SKM-1 treated with dmso at 0.1 percent for 144 hours (cell line): ENCODE measurements around the gene CHAD.
A peak's percentile ranks its signal among the peaks of the same experiment; 100 is the strongest.

Experiments used
- DNase-seq: peaks from one replicate; lab custom pipeline; 2025; ENCODE audit not compliant: unreplicated experiment; lab: John Stamatoyannopoulos, UW

Gene CHAD, protein sequence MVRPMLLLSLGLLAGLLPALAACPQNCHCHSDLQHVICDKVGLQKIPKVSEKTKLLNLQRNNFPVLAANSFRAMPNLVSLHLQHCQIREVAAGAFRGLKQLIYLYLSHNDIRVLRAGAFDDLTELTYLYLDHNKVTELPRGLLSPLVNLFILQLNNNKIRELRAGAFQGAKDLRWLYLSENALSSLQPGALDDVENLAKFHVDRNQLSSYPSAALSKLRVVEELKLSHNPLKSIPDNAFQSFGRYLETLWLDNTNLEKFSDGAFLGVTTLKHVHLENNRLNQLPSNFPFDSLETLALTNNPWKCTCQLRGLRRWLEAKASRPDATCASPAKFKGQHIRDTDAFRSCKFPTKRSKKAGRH

DNA sequence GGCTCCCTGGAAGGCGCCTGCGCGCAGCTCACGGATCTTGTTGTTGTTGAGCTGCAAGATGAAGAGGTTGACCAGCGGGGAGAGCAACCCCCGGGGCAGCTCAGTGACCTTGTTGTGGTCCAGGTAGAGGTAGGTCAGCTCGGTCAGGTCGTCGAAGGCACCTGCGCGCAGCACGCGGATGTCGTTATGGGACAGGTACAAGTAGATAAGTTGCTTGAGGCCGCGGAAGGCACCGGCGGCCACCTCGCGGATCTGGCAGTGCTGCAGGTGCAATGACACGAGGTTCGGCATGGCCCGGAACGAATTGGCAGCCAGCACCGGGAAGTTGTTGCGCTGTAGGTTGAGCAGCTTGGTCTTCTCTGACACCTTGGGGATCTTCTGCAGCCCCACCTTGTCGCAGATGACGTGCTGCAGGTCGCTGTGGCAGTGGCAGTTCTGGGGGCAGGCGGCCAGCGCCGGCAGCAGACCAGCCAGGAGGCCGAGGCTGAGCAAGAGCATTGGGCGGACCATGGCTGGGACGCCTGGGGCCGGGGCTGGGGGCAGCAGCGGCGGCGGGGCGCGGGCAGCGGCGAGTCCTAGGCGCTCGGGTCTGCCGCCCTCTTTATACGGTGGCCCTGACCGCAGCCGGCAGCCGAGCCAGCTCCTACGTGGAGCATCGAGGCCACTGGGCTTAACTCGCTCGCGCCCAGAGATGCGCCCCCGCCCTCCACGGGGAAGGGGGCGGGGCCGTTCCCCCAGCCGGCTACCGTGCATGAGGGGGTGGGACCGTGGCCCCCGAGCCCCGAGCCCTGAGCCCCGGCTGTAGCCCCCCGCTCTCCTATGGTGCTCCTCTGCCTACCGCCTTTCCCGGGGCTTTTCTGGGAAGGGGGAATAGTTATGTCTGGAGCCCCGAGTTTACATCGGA lies at the start of gene CHAD:
TSS of gene CHAD (minus strand) at position 577 of the 904 bp plus-strand sequence. CDS start at position 510, 67 bp downstream.
- no peak for DNase-seq

DNA sequence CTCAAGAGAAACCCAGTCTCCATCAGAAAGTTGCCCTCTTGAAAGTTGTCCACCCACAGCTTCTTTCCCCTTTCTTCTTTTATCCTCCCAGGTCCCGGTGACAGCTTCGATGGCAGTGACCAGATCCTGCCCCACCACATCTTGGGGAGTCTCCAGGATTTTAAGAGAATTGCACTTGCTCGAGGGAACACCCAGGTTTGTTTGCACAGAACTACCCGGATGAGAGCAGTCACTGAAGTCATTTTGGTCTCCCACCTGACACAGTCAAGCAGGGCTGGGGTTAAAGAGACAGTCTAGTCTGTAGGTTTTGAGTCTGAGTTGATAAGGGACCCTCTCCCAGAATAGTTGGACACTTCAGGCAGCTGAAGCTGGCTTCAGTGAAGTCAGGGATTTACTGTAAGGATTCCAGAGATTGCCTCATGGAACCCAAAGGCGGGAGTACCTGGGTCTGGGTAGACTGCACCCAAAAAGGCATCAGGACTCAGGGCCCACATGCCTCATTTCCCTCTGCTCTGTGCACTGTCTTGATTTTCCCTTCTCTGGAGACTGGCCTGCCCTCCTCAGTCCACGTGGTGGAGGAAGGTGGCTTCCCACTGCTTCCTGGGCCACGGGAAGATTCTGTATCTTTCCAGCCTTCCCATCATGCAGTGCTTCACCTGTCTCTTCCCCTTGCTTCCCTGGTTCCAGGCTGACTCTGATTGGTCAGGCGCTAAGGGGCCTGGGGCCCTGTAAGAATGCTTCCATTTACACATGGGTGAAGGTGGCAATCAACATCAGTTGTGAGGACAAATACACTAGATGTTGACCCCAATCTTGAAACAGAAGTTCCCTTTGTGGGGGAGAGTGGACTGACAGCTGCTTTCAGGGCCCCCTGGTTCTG lies 49.1 kb upstream of the CHAD start:
- DNase-seq = no peak

DNA sequence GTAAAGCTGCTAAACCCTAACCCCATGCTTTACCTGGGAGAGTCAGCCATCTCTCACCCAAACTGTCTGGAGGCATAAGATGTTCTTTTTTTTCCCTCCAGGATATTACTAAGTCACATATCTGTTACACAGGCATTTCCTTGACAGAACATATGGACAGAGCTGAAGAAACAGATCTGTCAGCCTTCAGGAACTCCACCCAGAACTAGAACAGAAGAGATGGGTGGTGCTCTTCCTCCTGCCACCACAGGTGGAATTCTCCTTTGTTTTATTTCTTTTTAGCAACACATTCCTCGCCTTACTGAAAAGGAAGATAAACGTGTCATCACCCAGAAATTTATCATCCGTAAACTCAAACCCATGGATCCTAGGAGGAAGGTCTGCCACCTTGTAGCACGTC lies 48.3 kb upstream of the CHAD start:
- no peak for DNase-seq

DNA sequence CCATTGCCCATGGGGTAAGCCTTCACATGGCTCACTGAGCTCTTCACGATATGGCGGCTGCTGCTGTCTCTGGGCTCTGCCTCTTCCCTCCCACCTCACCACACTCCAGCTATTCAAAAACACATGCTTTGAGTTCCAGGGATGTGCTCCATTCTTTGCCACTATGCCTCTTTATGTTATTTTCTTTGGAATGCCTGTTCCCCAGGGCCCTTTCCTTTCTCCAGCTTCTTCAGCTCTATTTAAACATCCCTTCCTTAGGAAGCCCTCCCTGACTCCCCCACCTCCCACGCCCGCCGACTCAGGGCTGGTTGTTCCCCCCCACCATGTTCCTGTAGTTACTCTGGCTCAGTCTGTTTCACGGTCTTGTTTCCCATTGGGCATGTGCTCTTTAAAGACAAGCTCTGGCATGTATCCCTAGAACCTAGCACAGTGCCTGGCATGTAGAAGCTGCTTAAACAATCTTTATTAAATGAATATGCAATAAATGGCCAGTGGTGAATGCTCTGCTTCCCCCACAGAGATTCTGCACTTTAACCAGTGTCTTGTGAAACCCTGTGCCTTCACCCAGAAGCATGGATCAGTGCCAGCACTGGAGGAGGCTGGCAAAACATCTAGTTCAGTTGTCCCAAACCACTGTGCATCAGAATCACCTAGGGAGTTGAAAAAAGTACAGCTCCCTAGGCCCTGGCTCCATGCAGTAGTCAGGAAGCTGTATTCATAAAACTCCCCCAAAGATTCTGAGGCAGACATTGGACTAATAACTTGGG lies 46.4 kb upstream of the CHAD start:
- DNase-seq = no peak

DNA sequence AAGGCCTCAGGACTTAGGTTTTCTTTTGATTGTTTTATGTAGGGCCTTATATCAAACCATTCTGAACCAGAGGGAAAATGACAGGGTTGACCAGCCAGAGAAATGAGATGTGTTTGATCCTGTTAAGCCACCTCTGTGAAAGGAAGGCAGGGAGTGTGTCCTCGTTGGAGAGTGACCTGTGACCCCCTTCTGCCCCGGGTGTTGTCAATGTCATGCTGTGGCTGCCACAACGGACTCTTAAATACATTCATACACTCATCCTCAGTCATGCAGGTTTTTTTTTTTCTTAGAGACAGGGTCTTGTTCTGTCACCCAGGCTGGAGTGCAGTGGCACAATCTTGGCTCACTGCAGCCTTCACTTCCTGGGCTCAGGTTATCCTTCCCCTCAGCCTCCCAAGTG lies 45.7 kb upstream of the CHAD start:
- DNase-seq = no peak

DNA sequence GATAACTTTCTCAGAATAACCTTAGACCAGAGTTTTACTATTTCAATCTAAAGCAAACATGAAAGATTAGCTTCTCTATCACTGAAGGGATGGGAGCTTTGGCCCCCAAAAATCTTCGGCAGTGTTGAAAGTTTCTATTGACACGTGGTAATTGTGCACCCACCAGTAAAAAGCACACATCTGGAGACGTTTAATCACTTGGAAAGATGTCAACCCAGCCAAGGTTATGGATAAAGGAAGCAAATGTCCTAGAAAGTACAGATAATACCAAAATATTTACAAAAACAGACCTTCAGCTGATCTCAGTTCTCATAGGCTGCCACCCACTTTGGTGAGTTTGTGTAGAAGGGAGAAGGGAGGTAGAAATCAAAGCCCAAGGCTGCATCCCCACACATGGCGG lies 44.8 kb upstream of the CHAD start:
- no peak for DNase-seq

DNA sequence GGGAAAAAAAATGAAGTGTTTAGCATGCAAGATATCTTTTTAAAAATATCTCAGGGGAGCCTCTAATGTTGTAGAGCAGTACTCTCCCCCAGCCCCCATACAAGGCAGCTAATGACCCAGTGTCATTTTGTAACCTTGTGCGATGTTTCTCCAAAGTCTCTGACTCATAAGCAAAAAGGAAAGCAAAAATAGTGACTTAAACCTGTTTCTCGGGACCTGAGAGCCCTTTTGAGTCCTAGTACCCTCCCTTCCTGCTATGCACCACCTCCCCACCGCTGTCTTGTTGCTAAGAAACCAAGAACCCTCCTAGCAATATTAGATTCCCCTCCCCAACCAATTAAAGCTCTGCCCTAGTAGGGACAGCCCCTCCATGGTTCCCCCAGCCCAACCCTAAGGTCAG lies 42.4 kb upstream of the CHAD start:
- DNase-seq = no peak

DNA sequence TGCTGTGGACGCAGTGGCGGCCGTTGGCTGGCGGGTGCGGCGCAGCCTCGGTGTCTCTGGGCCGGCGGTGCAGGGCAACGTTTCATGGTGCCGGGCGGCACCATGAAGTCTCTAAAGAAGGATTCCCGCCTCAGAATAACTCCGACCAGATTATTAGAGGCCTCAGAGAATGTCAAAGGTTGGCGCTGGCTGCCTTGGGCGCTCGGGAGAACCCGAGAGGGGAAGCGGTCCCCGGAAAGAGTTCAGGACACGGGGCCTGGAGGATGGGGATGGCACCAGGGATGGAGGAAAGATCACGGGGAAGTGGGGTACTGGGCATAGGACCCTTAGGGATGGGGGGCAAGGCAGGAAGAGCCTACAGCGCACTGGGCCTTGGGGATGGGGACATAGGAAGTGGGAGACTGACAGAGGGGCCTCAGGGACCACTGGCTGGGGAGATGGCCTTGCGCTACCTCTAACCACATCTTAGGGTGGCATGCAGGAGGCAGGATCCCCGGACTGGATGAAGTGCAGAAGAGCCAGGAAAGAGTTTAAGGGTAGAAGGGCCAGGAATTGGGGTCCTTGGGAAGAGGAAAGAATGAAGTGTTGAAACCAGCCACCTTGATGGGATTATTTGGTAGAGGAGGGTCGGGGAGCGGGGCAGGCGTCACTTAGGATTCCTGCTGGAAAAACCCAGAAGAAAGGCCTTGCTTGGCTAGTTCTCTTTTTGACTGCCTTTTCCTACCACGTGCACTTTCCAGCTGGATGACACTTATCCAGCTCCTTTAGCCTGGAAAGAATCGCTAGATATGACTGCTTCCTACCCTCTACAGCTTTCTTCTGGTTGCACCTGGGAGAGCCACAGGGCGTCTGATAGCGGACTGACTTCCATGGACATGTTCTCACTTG lies 40.1 kb upstream of the CHAD start:
- DNase-seq = no peak

DNA sequence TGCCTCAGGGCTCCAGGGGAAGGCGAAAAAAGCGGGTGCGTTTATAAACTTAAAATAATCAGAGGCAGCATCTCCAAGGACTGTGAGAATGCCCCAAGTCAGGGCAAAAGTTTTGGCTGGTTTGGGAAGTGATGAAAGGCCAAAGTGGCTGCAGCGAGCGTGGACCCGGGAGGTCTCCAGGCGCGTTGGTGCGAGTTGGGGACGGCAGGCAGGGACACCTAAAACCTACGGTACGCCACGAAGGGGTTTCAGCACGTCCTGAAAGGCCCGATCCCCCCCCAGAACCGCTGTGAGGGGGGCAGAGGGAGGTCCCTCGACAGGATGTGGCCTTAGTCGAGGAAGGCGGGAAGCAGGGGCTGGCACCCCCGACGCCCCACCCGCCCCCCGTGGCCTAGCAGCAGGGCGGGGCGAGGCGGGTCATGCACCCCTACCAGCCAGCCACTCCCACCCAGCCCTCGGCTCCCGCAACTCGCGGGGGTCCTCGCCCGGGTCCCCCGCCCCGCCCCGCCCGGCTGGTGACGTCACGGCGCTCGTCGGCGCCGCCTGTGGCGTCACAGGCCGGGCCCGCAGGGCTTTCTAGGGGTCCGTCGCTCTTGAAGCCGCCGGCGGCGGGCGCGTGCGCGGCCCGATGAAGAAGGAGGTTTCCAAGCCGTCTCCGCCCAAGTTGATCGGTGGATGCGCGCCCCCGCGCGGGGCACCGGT lies 39.3 kb upstream of the CHAD start, which contains the start of gene MYCBPAP:
TSS of gene MYCBPAP (plus strand) at position 569 of the 702 bp plus-strand sequence. CDS start 236 bp downstream, outside the sequence.
- peak; percentile 52 for DNase-seq

DNA sequence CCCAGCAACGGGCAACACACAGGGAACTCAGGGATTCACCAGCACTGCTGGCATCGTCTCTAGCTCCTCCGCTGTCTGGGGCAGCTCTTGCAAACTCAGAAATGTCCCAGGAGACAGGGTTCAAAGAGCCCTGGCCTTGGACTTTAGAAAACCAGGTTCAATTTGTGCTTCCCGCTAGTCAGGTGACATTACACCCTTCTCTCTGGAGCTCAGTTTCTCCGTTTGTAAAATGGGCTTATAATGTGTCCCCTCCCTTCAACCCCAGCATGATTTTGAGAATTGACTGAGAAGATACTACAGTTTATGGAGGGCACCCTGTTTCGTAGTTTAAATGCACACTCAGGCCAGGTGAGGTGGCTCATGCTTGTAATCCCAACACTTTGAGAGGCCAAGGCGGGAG lies 37.6 kb upstream of the CHAD start:
- no peak for DNase-seq

DNA sequence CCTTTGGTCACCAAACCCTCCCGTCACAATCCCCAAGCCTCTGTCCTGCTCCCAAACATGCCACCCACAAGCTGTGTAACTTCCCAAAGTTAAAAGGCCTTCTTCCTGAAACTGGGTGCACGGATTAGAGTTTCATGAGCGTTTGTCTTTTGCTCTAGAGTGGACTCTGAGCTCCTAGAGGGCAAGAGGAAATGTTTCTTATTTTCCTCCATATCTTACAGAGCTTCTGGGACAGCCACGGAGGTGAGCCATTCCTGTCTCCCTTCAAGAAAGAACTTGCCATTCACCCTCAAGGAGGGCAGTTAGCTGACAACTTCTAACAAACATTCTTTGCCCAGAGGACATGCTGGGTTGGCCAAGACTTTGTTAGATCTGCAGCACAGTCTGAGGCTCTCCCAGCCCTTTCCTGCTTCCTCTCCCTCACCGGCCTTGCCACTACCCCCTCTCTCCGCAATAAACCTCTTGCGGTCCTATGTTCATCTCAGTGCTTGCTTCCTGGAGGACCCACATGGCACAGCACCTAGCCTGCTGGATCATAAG lies 37.0 kb upstream of the CHAD start:
- DNase-seq = no peak

DNA sequence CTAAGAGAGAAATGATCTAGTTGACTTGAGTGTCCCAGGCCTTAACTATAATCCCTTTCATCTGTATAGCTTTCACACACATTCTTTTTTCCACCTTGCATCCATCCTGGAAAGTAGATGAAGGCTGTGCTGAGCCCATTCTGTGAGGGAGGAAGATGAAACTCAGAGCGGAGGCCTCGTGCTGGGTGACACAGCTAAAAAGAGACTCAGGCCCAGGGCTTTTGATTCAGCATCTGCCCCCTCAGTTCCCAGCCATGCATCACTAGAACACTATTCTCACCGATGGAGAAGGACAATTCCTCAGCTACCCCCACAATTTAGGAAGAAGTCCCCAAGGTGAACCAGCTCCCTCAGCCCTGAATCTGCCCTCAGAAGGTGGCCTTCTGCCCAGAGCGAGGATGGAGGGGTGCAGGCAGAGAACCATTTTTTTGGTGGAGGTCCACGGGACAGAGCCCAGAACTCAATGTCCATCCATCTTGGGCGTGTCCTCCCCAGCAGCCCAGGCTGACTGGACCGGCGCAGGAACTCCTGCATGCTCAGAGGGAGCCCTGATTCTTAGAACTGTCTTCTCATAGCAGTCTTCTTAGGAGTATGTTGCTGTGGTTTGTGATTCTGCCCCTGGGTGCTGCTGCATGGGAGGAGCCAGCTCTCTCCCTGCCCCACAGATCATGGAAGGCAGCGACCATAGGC lies 33.8 kb upstream of the CHAD start:
- DNase-seq = no peak

DNA sequence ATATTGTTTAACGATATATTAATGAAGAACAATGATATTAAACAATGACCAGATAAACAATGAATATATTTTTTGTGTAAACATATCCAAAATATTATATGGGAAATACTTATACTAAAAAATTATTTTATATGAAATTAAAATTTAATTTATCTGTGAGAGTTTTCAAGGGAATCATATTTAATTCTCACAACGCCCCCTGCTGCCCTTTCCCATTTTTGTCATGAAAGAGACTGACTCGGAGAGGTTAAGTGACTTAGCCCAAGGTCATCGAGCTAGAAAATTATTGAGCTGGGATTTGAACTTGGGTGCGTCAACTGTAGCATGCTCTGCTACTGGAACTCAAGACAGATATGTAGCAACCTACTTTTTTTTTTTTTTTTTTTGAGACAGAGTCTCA lies 32.4 kb upstream of the CHAD start:
- peak; percentile 18 for DNase-seq

DNA sequence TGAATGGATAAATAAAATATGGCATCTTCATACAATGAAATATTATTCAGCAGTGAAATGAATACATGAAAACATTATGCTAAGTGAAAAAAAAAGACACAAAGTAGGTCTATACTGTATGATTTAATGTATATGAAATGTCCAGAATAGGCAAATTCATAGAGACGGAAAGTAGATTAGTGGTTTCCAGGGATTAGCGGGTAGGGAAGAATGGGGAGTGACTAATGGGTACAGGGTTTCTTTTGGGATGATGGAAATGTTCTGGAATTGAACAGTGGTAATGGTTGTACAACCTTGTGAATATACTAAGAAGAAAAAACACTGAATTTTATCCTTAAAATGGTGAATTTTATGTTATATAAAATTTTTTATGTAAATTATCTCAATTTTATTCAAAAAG lies 31.0 kb upstream of the CHAD start:
- no peak for DNase-seq

DNA sequence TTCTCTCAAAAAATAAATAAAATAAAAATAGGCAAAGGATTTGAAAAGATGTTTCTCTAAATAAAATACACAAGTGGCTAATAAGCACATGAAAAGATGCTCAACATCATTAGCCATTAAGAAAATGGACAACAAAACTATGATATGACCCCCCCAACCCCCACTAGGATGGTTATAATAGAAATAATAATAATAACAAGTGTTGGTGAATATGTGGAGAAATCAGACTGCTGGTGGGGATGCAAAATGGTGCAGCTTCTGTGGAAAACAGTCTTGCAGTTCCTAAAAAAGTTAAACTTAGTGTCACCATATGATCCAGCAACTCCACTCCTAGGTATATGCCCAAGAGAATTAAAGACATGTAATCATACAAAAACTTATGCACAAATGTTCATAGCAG lies 30.6 kb upstream of the CHAD start:
- no peak for DNase-seq

DNA sequence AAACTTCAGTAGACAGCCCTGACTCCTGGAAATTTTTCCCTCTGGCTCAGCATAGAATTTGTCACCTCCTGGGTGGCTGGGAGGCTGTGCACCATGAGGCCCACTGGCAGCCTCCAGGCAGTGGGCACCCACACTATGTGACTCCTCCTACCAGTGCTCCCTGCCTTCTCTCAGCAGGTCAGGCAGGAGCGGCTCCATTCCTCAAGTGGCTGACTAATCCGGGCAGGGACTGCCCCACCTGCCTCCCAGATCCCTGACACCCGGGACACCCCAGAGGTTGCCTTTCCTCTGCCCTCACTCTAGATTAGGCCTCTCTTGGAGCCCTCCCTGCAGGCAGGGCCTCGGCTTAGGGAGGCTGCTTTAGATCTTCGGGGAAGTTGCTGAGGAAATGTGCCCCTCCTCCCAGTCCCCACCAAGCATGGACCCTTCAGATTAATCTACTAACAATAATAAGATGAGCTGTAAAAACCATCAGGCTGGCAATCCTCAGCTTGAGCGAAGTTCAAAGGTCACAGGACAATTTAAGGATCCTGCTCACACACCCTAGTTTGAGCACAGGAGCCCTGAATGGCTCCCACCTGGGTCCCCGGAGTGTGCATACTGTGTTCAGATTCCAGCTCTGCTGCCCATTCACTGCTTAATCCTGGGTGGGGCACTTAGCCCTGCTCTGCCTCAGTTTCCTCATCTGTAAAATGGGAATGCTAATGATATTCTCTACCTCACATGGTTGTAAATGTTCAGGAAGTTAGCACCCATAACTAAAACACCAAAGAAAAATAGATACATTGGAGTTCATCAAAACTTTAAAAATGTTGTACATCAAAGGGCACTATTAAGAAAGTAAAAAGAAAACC lies 29.6 kb upstream of the CHAD start:
- DNase-seq = no peak

DNA sequence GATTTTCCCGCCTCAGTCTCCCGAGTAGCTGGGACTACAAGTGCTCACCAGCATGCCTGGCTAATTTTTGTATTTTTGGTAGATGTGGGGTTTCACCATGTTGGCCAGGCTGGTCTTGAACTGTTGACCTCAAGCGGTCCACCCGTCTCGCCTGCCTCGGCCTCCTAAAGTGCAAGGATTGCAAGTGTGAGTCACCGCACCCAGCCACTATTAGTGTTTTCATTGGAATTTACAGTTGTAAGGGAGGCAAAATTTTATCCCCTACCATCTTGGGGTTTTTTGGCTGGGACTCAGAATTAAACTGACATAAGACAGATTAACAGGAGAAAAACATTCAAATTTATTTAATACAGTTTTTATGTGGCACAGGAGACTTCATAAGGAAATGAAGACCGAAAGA lies 27.2 kb upstream of the CHAD start:
- no peak for DNase-seq
